Upper lobe of left lung (tissue), 6 donors: ENCODE measurements around the gene ANKRD49. TPM values are rescaled to one million over a fixed set of nuclear protein-coding genes. Genes with fewer than 3 reads are reported as not detected.

Source experiments
- ATAC-seq, 2 donors: fragments of 200-7000 bp; cut with Tn5 transposase; one replicate each; pipeline ENCODE4 v1.9.1; 2022; ENCODE audit warnings: mild to moderate bottlenecking in 2 of 2, moderate library complexity in 2 of 2; ENCODE audit not compliant: low FRiP score in 2 of 2
- DNase-seq, 2 donors: peaks; one replicate each; pipeline ENCODE4 v3.0.0-alpha.2; 2019 to 2020
- H3K27ac ChIP-seq, 4 donors: fragments of 200-600 bp; sonication (generic); one replicate each; pipeline ENCODE4 v1.5.1; 2016 to 2019
- H3K27me3 ChIP-seq, 4 donors: fragments of 200-600 bp; sonication (generic); one replicate each; pipeline ENCODE4 v1.5.1; 2017 to 2019
- H3K36me3 ChIP-seq, 4 donors: fragments of 200-600 bp; sonication (generic); one replicate each; pipeline ENCODE4 v1.5.1; 2016 to 2019
- H3K4me1 ChIP-seq, 4 donors: fragments of 200-600 bp; sonication (generic); one replicate each; pipeline ENCODE4 v1.5.1; 2018 to 2019
- H3K4me3 ChIP-seq, 4 donors: fragments of 200-600 bp; sonication (generic); one replicate each; pipeline ENCODE4 v1.5.1; 2017 to 2019; ENCODE audit warnings: mild to moderate bottlenecking in 2 of 4, moderate library complexity in 1 of 4
- H3K9me3 ChIP-seq, 4 donors: fragments of 200-600 bp; sonication (generic); one replicate each; pipeline ENCODE4 v1.5.1; 2018 to 2019
- EP300 ChIP-seq, 4 donors: sonication (generic); formaldehyde crosslinking; IDR thresholded peaks; one replicate each; pipeline ENCODE4 v1.5.1; 2017; ENCODE audit warnings: antibody characterized with exemption in 4 of 4, control low read depth in 2 of 4
- POLR2A ChIP-seq, 4 donors: fragments of 450-650 bp; IDR thresholded peaks; one replicate each; pipeline ENCODE4 v1.5.1; 2016 to 2017; ENCODE audit warnings: antibody characterized with exemption in 4 of 4, mild to moderate bottlenecking in 2 of 4
- POLR2AphosphoS5 ChIP-seq, 2 donors: sonication (generic); formaldehyde crosslinking; IDR thresholded peaks; one replicate each; pipeline ENCODE4 v1.5.1; 2017; ENCODE audit warnings: antibody characterized with exemption in 2 of 2
- WGBS, 2 donors: methylation state at CpG; one replicate each; pipeline ENCODE4 v1.1.5; 2017 to 2018; 5-methylcytosine and 5-hydroxymethylcytosine counted together
- total RNA-seq, 6 donors: library from RNA; depleted of rRNA in 4 of 6; stranded (reverse); fragments of >200 nt in 4 of 6; gene quantifications; one replicate each; pipeline versions ENCODE4 v1.1.0 to v1.2.1, GENCODE V29; 2016 to 2021
- TF ChIP-seq, protein P1 (sequence below), 6 experiments: fragments of 450-650 bp in 4 of 6; fragments of 200-600 bp in 2 of 6; sonication (generic) in 2 of 6; IDR thresholded peaks; one replicate each; pipeline ENCODE4 v1.5.1; 2016 to 2019; ENCODE audit warnings: antibody characterized with exemption in 6 of 6
- donor health status: DM: no; HTN: no; CAD: no; lungs with moderate emphysema.
- donor health status: DM: no; HTN: yes; CAD: no; lungs with severe emphysema.

Gene ANKRD49
- total RNA-seq, 6 donors from 2014 or later, result 9.5 to 42.7 (median 18.4) TPM

DNA sequence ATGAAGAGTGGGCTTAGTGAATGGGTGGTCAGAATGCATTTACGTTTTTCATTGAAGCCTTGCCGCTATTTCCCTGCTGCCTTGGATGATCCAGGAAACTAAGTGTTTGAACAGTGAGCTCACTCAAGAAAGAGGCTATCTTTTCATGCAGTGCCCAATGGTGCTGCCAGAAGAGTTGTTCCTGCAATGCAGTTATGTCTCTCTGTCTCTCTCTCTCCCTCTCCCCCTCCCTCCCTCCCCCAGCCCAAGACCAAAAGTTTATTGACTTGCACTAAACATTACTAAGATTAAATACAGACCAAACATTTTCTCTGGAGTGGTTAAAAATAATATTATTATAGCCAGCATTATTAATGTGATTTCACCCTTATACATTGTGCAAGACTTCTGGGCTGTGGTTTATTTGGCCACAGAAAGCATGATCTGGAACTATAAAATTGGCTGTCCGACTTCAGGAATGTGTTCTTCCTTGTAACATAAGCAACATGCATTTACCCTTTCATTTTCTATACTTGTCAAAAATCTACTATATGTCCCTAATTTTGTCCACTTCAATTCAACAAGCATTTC, 43.3 kb downstream of the ANKRD49 start:
- 43 to 49% methylated on average over 3 of the region's 3 CpGs for WGBS, 2 donors
- H3K27ac ChIP-seq, result no peak overlapping the region
- no peak overlapping the region for H3K4me3 ChIP-seq
- no peaks in the 10 kb centered on the region for H3K36me3 ChIP-seq
- no peaks in the 10 kb centered on the region for H3K9me3 ChIP-seq
- DNase-seq (no peak), ATAC-seq (peak in 1 of 2 donors; percentile 68)
- peaks cover 0 to 4% (median 1%) of the 10 kb centered on the region in 4 donors for H3K4me1 ChIP-seq
- H3K27me3 ChIP-seq, result no peaks in the 10 kb centered on the region
- TF ChIP-seq EP300 (IDR thresholded peaks at IDR 0.05) (no peak), POLR2AphosphoS5 (IDR thresholded peaks at IDR 0.05) (no peak), POLR2A (IDR thresholded peaks at IDR 0.05) (no peak)
- TF ChIP-seq, protein P1, sequence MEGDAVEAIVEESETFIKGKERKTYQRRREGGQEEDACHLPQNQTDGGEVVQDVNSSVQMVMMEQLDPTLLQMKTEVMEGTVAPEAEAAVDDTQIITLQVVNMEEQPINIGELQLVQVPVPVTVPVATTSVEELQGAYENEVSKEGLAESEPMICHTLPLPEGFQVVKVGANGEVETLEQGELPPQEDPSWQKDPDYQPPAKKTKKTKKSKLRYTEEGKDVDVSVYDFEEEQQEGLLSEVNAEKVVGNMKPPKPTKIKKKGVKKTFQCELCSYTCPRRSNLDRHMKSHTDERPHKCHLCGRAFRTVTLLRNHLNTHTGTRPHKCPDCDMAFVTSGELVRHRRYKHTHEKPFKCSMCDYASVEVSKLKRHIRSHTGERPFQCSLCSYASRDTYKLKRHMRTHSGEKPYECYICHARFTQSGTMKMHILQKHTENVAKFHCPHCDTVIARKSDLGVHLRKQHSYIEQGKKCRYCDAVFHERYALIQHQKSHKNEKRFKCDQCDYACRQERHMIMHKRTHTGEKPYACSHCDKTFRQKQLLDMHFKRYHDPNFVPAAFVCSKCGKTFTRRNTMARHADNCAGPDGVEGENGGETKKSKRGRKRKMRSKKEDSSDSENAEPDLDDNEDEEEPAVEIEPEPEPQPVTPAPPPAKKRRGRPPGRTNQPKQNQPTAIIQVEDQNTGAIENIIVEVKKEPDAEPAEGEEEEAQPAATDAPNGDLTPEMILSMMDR (IDR thresholded peaks at IDR 0.05), result no peak

DNA sequence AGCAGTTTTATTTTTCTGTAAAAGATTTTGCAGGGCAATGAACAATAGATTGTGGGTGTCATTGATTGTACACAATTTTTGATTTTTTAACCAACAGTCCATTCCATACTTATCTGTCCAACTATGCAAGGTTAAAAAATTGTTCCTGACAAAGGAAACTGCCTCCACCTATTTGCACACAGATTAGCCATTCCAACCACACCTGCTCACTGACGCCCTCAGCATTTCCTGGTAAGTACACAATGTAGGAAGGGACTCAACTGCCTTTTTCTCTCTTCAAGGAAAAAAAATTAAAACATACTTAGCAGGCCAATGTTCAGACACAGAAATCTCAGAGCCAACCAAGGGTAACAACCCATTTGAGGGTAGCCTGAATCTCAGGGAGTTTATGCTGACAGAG, 45.6 kb downstream of the ANKRD49 start:
- 38 to 62% methylated on average over 1 of the region's 1 CpG for WGBS, 2 donors
- no peak for TF ChIP-seq POLR2AphosphoS5 (IDR thresholded peaks at IDR 0.05)
- TF ChIP-seq, protein P1 (IDR thresholded peaks at IDR 0.05), result no peak
- TF ChIP-seq POLR2A (IDR thresholded peaks at IDR 0.05), result no peak
- TF ChIP-seq EP300 (IDR thresholded peaks at IDR 0.05), result no peak
- Histone ChIP-seq H3K4me3 (no peak overlapping the region), H3K27me3 (no peaks in the 10 kb centered on the region), H3K4me1 (peaks cover 3 to 13% (median 8%) of the 10 kb centered on the region in 4 donors), H3K27ac (no peak overlapping the region), H3K36me3 (no peaks in the 10 kb centered on the region), H3K9me3 (no peaks in the 10 kb centered on the region)
- no peak for DNase-seq
- no peak for ATAC-seq

DNA sequence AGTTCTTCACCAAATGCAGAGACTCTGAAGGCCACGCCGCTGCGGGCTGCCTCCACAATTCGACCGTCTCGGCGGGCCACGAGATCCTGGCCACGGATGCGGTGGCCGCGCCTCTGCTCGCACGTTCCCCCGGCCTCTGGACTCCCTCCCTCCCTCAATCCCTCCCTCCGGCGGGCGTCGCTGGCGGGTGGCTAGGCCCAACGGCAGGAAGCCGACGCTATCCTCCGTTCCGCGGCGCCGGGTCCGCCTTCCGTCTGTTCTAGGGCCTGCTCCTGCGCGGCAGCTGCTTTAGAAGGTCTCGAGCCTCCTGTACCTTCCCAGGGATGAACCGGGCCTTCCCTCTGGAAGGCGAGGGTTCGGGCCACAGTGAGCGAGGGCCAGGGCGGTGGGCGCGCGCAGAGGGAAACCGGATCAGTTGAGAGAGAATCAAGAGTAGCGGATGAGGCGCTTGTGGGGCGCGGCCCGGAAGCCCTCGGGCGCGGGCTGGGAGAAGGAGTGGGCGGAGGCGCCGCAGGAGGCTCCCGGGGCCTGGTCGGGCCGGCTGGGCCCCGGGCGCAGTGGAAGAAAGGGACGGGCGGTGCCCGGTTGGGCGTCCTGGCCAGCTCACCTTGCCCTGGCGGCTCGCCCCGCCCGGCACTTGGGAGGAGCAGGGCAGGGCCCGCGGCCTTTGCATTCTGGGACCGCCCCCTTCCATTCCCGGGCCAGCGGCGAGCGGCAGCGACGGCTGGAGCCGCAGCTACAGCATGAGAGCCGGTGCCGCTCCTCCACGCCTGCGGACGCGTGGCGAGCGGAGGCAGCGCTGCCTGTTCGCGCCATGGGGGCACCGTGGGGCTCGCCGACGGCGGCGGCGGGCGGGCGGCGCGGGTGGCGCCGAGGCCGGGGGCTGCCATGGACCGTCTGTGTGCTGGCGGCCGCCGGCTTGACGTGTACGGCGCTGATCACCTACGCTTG, 50.2 kb downstream of the ANKRD49 start, which contains the start of gene FUT4:
Gene FUT4 (plus strand): TSS at position 227 of the 951 bp plus-strand sequence. CDS start 213 bp downstream, at position 440.
- Histone ChIP-seq H3K27me3 (no peaks in the 10 kb centered on the region), H3K36me3 (no peaks in the 10 kb centered on the region), H3K9me3 (no peaks in the 10 kb centered on the region), H3K4me3 (peak within 1 kb of the TSS; percentile 32 to 86 (median 78)), H3K27ac (peak within 1 kb of the TSS; percentile 93 to 98 (median 97)), H3K4me1 (peaks cover 35 to 50% (median 43%) of the 10 kb centered on the region in 4 donors)
- peak; percentile 93 to 97 for DNase-seq
- TF ChIP-seq EP300 (IDR thresholded peaks at IDR 0.05) (no peak), POLR2AphosphoS5 (IDR thresholded peaks at IDR 0.05) (peak; percentile 74 to 79), POLR2A (IDR thresholded peaks at IDR 0.05) (peak in 3 of 4 donors; percentile 53 to 86 (median 85))
- TF ChIP-seq, protein P1 (IDR thresholded peaks at IDR 0.05), result no peak
- ATAC-seq, result peak; percentile 95 to 96
- 0 to 1% methylated on average over 13 to 90 of the region's 109 CpGs for WGBS, 2 donors

- TF ChIP-seq POLR2AphosphoS5 (IDR thresholded peaks at IDR 0.05) (no peak), POLR2A (IDR thresholded peaks at IDR 0.05) (no peak), EP300 (IDR thresholded peaks at IDR 0.05) (no peak)
- TF ChIP-seq, protein P1 (IDR thresholded peaks at IDR 0.05), result no peak
- H3K27ac ChIP-seq, result peak overlapping the region; percentile 93 to 98 (median 97)
- no peaks in the 10 kb centered on the region for H3K27me3 ChIP-seq
- H3K4me3 ChIP-seq, result peak overlapping the region; percentile 32 to 86 (median 78)
- 27% methylated on average over 17 of the region's 59 CpGs; no CpG with 5 or more reads in 1 of the 2 donors for WGBS, 2 donors
- H3K36me3 ChIP-seq, result no peaks in the 10 kb centered on the region
- no peaks in the 10 kb centered on the region for H3K9me3 ChIP-seq
- peak; percentile 1 to 6 for ATAC-seq
- peaks cover 35 to 56% (median 43%) of the 10 kb centered on the region in 4 donors for H3K4me1 ChIP-seq
- peak in 1 of 2 donors; percentile 32 for DNase-seq
These were observed 51.0 kb downstream of the ANKRD49 start for GRCh38 chr11:94544646-94545263.
